Activated CD4-positive, alpha-beta memory T cell treated with anti-CD3 and anti-CD28 coated beads, Interleukin-2, amount 10 ng/mL, durations not matched to agents 7 days and 5 days (primary cell): ENCODE results near the gene HGS. TPM values are rescaled to one million over a fixed set of nuclear protein-coding genes. Genes with fewer than 3 reads are reported as not detected.

ENCODE experiments used
- CTCF ChIA-PET: fragments of 350-600 bp; sonication (Branson Sonifier 250); formaldehyde crosslinking; loops from one replicate; lab custom pipeline; 2021; ENCODE audit warnings: antibody characterized with exemption, inconsistent platforms; lab: Charles Lee
- POLR2A ChIA-PET: fragments of 350-600 bp; sonication (Branson Sonifier 250); formaldehyde crosslinking; loops from one replicate; lab custom pipeline; 2021; ENCODE audit warnings: antibody characterized with exemption; lab: Charles Lee
- DNase-seq: peaks from one replicate; pipeline ENCODE4 v3.0.0-alpha.2; 2020
- H3K27ac Mint-ChIP-seq: one replicate; pipeline ENCODE4 v1.8.0; 2021; ENCODE audit warnings: mild to moderate bottlenecking, mixed read lengths
- H3K27me3 Mint-ChIP-seq: one replicate; pipeline ENCODE4 v1.8.0; 2021; ENCODE audit warnings: mixed read lengths
- H3K36me3 Mint-ChIP-seq: one replicate; pipeline ENCODE4 v1.8.0; 2021; ENCODE audit warnings: low read depth, mixed read lengths
- H3K4me1 Mint-ChIP-seq: one replicate; pipeline ENCODE4 v1.8.0; 2021; ENCODE audit warnings: mixed read lengths
- H3K4me3 Mint-ChIP-seq: one replicate; pipeline ENCODE4 v1.8.0; 2021; ENCODE audit warnings: mild to moderate bottlenecking, mixed read lengths
- H3K9me3 Mint-ChIP-seq: one replicate; pipeline ENCODE4 v1.8.0; 2021; ENCODE audit warnings: mixed read lengths
- total RNA-seq, 2 experiments: library from RNA; stranded (reverse); gene quantifications; one replicate each; pipeline ENCODE4 v1.2.3, GENCODE V29; 2021

HGS gene
- total RNA-seq, 2 experiments from 2014 or later = 122 to 130 TPM

DNA sequence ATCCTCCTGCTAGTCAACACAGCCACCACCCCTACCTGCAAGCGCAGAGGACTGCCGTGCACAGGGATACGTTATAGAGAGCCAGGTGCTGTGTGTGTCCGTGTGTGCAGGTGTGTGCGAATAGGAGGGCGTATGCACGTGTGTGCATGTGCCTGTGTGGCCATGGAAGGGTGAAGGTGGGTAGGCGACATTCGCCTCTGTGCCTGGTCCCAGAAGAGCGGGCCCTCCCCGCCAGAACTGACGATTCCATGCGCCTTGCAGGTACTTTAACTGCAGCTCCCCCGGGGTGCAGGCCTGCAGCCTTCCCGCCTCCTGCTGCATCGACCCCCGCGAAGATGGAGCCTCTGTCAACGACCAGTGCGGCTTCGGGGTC, 36.2 kb upstream of the HGS start:
- Mint-ChIP-seq H3K27me3 (peaks cover 19% of the 10 kb centered on the region), H3K9me3 (no peaks in the 10 kb centered on the region), H3K36me3 (no peaks in the 10 kb centered on the region), H3K4me1 (peaks cover 3% of the 10 kb centered on the region), H3K27ac (no peak overlapping the region), H3K4me3 (no peak overlapping the region)
- ChIA-PET POLR2A (interaction anchor here (0.5 to 1.1 kb wide), 2 partner anchors 17 to 19 kb away, joined by 3 read pairs; partner anchors contain the start of genes CCDC137 and OXLD1), CTCF (no interaction called here)
- no peak for DNase-seq

DNA sequence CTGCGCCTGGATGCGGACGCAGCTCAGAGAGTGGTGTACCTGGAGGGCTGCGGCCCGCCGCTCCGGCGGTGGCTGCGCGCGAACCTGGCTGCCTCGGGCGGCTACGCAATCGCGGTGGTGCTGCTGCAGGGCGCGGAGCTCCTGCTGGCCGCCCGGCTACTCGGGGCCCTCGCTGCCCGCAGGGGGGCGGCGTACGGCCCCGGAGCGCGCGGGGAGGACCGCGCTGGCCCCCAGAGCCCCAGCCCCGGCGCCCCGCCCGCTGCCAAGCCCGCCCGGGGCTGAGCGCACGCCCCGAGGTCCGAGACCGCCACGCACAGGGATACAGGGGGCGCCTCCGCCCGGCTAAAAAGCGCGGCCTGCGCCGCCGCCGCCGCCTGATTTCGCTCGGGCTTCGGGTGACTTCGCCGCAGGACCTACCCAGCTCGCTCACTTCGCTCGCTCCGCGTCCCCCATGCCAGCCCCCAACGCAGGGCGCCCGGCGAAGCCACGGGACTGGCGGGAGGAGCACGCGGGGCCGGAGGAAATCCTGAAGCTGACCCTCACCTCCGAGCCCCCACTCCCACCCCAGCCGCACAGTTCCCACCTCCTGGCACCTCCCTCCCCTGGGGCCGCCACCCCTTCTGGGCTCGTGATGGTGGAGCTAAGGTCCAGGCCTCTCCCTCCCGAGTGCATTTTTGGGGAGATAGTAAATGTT, 35.7 kb upstream of the HGS start:
- H3K27me3 Mint-ChIP-seq = peaks cover 19% of the 10 kb centered on the region
- H3K27ac Mint-ChIP-seq = no peak overlapping the region
- H3K4me3 Mint-ChIP-seq = no peak overlapping the region
- H3K36me3 Mint-ChIP-seq = no peaks in the 10 kb centered on the region
- ChIA-PET POLR2A (interaction anchor here (0.5 to 1.1 kb wide), 2 partner anchors 17 to 18 kb away, joined by 3 read pairs; partner anchors contain the start of genes CCDC137 and OXLD1), CTCF (no interaction called here)
- no peak for DNase-seq
- H3K9me3 Mint-ChIP-seq = no peaks in the 10 kb centered on the region
- H3K4me1 Mint-ChIP-seq = peaks cover 6% of the 10 kb centered on the region

DNA sequence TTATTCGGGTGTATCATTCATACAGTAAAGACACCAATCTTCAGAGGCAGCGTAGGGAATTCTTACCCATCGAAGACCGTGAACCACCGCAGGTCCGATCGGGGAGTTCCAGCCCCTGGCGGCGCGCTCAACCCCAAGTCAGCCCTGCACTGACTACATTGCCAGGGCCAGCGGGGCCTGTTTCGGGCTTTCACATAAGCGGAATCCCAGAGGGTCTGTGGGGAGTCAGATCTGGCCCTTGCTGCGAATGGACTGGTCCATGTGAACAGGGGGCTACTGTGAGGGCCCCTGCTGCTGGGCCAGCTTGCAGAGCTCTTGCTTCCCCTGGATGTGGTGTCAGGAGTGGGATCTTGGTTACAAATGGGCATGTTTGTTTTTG, 35.1 kb upstream of the HGS start:
- no peak for DNase-seq
- Mint-ChIP-seq H3K27ac (no peak overlapping the region), H3K4me3 (no peak overlapping the region), H3K27me3 (peaks cover 19% of the 10 kb centered on the region), H3K4me1 (peaks cover 11% of the 10 kb centered on the region), H3K36me3 (no peaks in the 10 kb centered on the region), H3K9me3 (no peaks in the 10 kb centered on the region)
- ChIA-PET POLR2A (no interaction called here), CTCF (no interaction called here)

DNA sequence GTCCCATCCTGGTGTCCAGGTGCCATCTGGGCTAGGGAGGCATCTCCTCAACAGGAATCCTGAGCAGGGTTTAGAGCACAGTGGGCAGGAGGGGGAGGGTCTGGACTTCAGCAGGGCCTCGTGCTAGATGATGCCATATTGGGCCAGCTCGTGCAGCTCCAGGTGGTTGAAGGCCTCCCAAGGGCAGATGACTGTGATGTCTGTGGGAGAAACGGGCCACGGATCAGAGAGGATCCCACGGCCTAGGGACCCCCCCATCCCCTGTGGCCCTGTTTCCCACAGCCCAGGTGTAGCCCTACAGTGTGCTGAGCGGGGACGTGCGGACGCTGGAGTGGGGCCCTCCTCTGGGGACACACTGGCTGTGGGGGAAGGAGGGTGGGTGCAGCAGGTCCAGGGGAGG, 32.9 kb upstream of the HGS start:
- Mint-ChIP-seq H3K27me3 (peaks cover 19% of the 10 kb centered on the region), H3K27ac (no peak overlapping the region), H3K4me3 (no peak overlapping the region), H3K9me3 (no peaks in the 10 kb centered on the region), H3K36me3 (no peaks in the 10 kb centered on the region), H3K4me1 (peaks cover 19% of the 10 kb centered on the region)
- ChIA-PET CTCF (no interaction called here), POLR2A (no interaction called here)
- DNase-seq = no peak

DNA sequence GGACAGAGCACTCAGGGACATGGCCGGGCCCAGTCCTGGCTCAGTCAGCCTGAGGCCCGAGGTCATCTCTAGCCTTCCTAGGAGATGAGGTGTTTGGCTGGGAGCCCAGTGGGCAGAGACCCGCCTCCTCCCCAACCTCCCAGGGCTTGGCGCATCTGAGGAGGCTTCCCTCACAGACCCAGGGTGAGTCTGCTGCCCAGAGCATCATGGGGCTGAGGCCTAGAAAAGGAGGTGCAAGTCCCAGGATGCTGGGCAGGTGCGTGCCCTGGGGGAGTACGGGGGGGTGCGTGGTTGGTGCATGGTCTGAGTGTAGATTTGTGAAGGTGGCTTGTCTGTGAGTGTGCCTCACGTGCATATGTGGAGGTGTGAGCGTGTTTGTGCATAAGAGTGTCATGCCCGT, 32.1 kb upstream of the HGS start:
- Mint-ChIP-seq H3K4me1 (peaks cover 20% of the 10 kb centered on the region), H3K4me3 (no peak overlapping the region), H3K36me3 (no peaks in the 10 kb centered on the region), H3K9me3 (no peaks in the 10 kb centered on the region), H3K27ac (no peak overlapping the region), H3K27me3 (peaks cover 18% of the 10 kb centered on the region)
- ChIA-PET POLR2A (no interaction called here), CTCF (interaction anchor here (0.9 kb wide), 1 partner anchor 14 kb away, joined by 3 read pairs; no protein-coding TSS in a partner anchor)
- no peak for DNase-seq

DNA sequence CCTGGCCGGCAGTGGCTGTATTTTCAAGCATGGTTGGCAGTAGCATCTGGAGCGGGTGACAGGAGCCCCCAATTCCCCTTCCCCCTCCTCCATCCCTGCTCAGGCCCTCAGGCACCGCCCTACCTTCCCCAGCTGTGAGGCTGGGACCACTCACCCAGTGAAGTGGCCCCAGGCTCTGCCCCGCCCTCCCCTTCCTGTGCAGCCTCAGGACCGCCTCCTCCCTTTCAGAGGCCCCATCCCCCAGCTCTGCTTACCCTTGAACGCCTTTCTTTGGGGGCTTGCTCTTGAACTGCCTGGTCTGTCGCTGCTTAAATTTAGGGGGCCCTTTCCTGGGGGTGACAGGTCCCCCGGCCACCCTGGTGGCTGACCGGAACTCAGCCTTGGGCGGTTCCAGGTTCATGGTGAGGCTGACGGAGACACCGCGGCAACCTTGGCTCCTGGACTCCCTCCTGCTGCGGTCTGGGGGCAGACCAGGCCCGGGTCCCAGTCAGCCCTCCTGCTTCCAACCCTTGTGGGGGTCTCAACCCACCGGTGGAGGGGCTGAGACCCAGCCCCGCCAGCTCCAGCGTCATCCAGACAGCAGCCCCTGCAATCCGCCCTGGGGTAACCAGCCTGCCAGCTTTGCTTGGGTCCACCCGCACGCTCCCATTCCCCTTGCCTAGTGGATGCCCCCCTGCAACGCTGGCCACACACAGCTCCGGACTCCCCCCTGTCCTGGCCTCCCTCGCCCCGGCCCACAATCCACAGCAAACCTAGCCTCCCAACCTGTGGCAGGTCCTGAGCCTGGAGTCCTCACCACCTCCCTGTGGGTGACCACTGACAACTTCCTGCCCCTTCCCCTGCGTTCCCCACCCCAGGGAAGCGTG, 30.7 kb upstream of the HGS start:
- Mint-ChIP-seq H3K9me3 (no peaks in the 10 kb centered on the region), H3K4me3 (peak overlapping the region; percentile 60), H3K27me3 (peaks cover 8% of the 10 kb centered on the region), H3K27ac (peak overlapping the region; percentile 31), H3K36me3 (no peaks in the 10 kb centered on the region), H3K4me1 (peaks cover 28% of the 10 kb centered on the region)
- POLR2A ChIA-PET = interaction anchor here (1.5 to 2.3 kb wide), 3 partner anchors 10 to 14 kb away, joined by 5 to 8 read pairs (median 6); no protein-coding TSS in a partner anchor
- CTCF ChIA-PET = interaction anchor here (0.7 kb wide), 1 partner anchor 93 kb away, joined by 3 read pairs; no protein-coding TSS in a partner anchor
- DNase-seq = peak; percentile 27

DNA sequence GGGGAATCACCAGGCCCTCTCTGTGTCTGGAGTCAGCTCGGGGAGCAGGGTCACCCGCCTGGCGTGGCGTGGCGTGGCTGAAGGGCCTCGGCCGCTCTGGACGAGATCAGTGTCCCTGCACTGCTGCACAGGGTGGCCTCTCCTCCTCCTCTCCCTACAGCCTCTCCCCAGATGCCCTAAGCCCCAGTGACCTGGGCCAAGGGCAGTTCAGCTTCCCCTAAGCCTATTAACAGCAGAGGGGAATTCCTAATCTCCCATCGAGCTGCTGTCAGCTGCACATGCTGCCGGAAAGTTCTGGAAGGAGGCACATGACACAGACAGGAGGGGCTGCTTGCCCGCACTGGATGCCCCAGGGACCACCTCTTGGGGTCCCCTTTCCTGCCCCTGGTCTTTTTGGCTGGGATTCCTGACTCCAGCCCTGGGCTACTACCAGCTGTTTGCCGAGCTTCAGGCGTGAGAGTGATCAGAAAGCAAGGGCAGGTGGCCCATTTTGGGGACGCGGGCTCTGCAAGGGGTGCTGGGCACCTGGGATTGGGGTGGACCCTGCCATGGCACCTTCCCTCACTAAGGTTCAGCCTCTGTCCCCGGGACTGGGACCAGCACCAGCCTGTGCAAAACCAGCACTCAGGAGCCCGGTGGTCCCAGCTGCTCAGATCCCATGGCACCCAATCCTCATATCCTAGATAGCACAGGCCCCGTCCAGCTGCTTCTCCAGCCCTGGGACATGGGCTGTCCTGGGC, 28.3 kb upstream of the HGS start:
- Mint-ChIP-seq H3K27me3 (peaks cover 1% of the 10 kb centered on the region), H3K36me3 (no peaks in the 10 kb centered on the region), H3K9me3 (no peaks in the 10 kb centered on the region), H3K4me3 (no peak overlapping the region), H3K4me1 (peaks cover 28% of the 10 kb centered on the region), H3K27ac (no peak overlapping the region)
- ChIA-PET CTCF (interaction anchor here (1.1 kb wide), 1 partner anchor 8 kb away, joined by 3 read pairs; no protein-coding TSS in a partner anchor), POLR2A (interaction anchor here (2.8 kb wide), 1 partner anchor 10 kb away, joined by 22 read pairs; the partner anchor contains the start of genes CCDC137 and OXLD1)
- DNase-seq = no peak

DNA sequence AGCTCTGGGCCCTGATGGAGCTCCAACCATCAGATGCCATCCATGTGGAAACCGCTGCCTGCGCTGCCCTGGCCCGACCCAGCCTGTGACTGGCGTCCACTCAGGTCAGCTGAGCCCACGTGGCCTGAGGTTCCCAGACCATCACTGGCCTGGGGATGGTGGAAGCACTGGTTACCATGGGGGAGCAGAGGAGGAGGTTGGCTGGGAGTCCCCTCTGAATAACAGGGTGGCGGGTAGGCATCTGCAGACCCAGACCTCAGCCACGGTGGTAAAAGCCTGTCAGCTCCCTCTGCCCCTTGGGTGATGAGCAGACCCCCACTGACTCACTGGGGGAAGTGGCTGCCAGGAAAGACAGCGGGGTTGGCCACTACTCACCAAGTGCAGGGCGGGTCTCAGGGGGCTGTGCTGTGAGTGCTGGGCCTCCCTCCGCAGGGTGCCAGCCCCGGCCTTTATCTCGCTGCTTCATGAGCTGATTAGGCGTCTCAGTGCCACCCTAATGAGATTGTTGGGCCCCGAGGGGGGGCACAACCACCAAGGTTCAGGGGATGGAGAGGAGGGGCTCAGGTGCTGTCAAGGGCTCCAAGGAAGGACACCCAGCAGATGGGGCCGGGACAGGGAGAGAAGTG, 27.6 kb upstream of the HGS start, which contains the start of gene PDE6G:
Gene PDE6G (minus strand): TSS at position 425 of the 626 bp plus-strand sequence. CDS start 3,237 bp downstream, outside the sequence.
- Mint-ChIP-seq H3K36me3 (no peaks in the 10 kb centered on the region), H3K27ac (peak within 1 kb of the TSS; percentile 3), H3K4me3 (no peak within 1 kb of the TSS), H3K9me3 (no peaks in the 10 kb centered on the region), H3K4me1 (peaks cover 28% of the 10 kb centered on the region), H3K27me3 (peaks cover 1% of the 10 kb centered on the region)
- no peak for DNase-seq
- ChIA-PET POLR2A (interaction anchor here (1.1 to 2.8 kb wide), 3 partner anchors 9 to 47 kb away, joined by 3 to 22 read pairs (median 3); partner anchors contain the start of genes CCDC137, MRPL12 and OXLD1), CTCF (interaction anchor here (1.1 kb wide), 1 partner anchor 8 kb away, joined by 3 read pairs; no protein-coding TSS in a partner anchor)

DNA sequence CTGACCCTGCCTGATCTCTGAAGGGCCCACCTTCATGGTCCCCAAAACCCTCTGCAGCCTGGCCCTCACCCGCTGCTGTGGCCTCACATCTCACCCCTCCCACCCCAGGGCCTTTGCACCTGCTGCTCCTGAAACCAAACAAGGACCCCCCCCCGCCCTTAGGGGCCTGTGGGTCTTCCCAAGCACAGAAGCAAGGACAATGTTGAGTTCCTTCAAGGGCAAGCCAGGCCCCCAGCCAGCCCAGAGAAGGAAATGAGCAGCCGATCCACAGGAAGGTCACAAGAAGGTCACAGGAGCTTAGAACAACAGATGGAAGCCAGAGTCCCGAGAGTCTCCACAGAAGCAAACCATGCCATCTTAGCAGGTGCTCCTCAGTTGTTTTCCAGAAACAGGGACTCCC, 27.0 kb upstream of the HGS start:
- Mint-ChIP-seq H3K27ac (peak overlapping the region; percentile 3), H3K27me3 (peaks cover under 1% of the 10 kb centered on the region)
- CTCF ChIA-PET = no interaction called here

DNA sequence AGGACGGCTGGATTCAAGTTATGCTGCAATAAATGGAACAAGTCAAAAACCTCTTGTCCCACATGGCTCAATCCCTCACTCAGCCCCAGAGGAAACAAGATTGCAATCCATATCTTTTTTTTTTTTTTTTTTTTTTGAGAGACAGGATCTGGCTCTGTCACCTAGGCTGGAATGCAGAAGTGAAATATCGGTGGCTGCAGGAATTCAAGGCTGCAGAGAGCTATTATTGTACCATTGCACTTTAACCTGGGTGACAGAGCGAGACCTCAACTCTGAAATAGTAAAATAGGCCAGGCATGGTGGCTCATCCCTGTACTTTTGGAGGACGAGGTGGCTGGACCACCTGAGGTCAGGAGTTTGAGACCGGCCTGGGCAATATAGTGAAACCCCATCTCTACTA, 24.8 kb upstream of the HGS start:
- Mint-ChIP-seq H3K4me3 (no peak overlapping the region), H3K36me3 (peaks cover 2% of the 10 kb centered on the region), H3K27me3 (no peaks in the 10 kb centered on the region), H3K9me3 (no peaks in the 10 kb centered on the region), H3K27ac (no peak overlapping the region), H3K4me1 (peaks cover 31% of the 10 kb centered on the region)
- ChIA-PET CTCF (no interaction called here), POLR2A (no interaction called here)
- no peak for DNase-seq

More for the DNA sequence above, 27.0 kb upstream of the HGS start:
- H3K9me3 Mint-ChIP-seq = no peaks in the 10 kb centered on the region
- POLR2A ChIA-PET = interaction anchor here (1.1 to 2.8 kb wide), 3 partner anchors 9 to 46 kb away, joined by 3 to 22 read pairs (median 3); partner anchors contain the start of genes CCDC137, MRPL12 and OXLD1
- no peak overlapping the region for H3K4me3 Mint-ChIP-seq
- H3K36me3 Mint-ChIP-seq = no peaks in the 10 kb centered on the region
- peaks cover 26% of the 10 kb centered on the region for H3K4me1 Mint-ChIP-seq
- DNase-seq = no peak

DNA sequence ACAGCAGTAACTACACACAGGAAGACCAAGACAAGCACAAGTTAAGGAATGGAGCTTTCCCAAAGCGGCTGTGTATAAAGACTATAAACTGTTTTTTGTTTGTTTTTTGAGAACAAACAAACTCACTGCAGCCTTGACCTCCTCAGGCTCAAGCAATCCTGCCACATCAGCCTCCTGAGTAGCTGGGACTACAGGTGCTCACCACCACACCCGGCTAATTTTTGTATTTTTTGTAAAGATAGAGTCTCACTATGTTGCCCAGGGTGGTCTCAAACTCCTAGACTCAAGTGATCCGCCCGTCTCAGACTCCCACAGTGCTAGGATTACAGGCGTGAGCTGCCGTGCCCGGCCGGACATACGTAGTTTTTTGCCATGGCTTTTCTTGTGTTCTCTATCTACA, 23.4 kb upstream of the HGS start:
- CTCF ChIA-PET = no interaction called here

DNA sequence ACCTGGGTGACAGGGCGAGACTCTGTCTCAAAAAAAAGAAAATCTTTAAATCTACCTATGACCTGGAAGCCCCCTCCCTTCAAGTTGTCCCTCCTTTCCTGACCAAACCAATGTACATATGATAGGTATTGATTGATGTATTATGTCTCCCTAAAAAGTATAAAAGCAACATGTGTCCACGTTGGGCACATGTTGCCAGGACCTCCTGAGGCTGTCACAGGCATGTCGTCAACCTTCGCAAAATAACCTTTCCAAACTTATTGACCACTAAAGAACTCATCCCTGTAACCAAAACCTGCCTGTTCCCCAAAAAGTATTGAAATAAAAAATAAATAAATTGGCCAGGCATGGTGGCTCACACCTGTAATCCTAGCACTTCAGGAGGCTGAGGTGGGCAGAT, 21.8 kb upstream of the HGS start:
- H3K4me1 Mint-ChIP-seq = peaks cover 45% of the 10 kb centered on the region
- ChIA-PET CTCF (no interaction called here), POLR2A (interaction anchor here (0.8 to 2.1 kb wide), 5 partner anchors 9 to 149 kb away, joined by 3 to 9 read pairs (median 4); partner anchors contain the start of genes ARL16, HGS, NPLOC4 and TSPAN10)
- H3K27me3 Mint-ChIP-seq = no peaks in the 10 kb centered on the region
- no peak overlapping the region for H3K4me3 Mint-ChIP-seq
- no peaks in the 10 kb centered on the region for H3K9me3 Mint-ChIP-seq
- H3K36me3 Mint-ChIP-seq = peaks cover 23% of the 10 kb centered on the region
- H3K27ac Mint-ChIP-seq = peak overlapping the region; percentile 94
- DNase-seq = no peak

More for the DNA sequence above, 23.4 kb upstream of the HGS start:
- Mint-ChIP-seq H3K9me3 (no peaks in the 10 kb centered on the region), H3K27me3 (no peaks in the 10 kb centered on the region), H3K27ac (no peak overlapping the region), H3K4me3 (no peak overlapping the region), H3K4me1 (peaks cover 39% of the 10 kb centered on the region), H3K36me3 (peaks cover 14% of the 10 kb centered on the region)
- no peak for DNase-seq
- POLR2A ChIA-PET = interaction anchor here (2.1 kb wide), 1 partner anchor 24 kb away, joined by 4 read pairs; the partner anchor contains the start of genes NPLOC4 and TSPAN10
